SW 1271 (cell line): ENCODE results near the gene CABLES2.

Experiments used
- DNase-seq, 2 experiments: peaks; one replicate each; lab custom pipeline; 2025; lab: John Stamatoyannopoulos, UW

CABLES2 gene

GRCh38 chr20:62347445-62347844, 59.6 kb downstream of the CABLES2 start:
- DNase-seq, result no peak

GRCh38 chr20:62347151-62347404, 60.0 kb downstream of the CABLES2 start:
- no peak for DNase-seq

GRCh38 chr20:62346398-62347150, 60.5 kb downstream of the CABLES2 start:
- DNase-seq, result no peak

- no peak for DNase-seq
Measured at GRCh38 chr20:62345681-62346370, 61.3 kb downstream of the CABLES2 start.

GRCh38 chr20:62344782-62345181, 62.3 kb downstream of the CABLES2 start:
- no peak for DNase-seq

GRCh38 chr20:62344092-62344491, 63.0 kb downstream of the CABLES2 start:
- DNase-seq, result no peak

GRCh38 chr20:62342910-62343309, 64.2 kb downstream of the CABLES2 start:
- DNase-seq, result no peak

GRCh38 chr20:62339647-62340062, 67.4 kb downstream of the CABLES2 start:
- DNase-seq, result no peak
